ENCODE data around the gene DTNB.

DNA sequence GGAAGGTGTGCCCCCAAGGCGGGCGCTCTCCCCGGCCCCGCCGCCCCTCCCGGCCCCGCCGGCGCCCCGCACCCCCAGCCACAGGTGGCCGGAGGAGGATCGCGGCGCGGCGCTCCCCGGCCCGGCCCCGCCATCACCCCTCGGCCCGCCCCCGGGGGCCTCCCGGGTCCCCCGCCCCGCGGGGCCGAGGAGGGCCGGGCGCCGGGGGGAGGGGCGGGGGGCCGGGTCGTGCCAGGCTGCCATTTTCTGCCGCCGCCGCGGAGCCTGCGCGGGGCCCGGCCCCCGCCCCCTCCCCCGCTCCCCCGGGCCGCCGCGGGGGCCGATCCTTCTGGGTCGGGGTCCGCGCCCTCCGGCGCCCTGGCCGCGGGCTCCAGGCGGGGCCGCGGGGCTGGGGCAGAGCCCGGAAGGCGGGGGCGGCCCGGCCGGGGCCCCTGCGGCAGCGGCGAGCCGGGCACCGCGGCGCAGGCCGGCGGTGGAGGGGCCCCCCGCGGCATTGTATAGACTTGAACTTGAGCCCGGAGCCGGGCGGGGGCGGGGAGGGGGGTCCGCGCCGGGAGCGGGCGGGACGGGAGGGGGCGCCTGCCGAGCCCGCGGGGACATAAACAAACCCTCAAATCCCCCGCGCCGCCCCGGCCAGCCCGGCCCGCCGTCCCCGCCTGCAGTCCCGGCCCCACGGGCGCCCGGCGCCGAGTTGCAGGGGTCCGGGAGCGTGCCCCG, 332.2 kb downstream of the DTNB start:
- TF ChIP-seq EZH2 (IDR thresholded peaks at IDR 0.05) (no peak), POLR2AphosphoS5 (IDR thresholded peaks at IDR 0.05; ENCODE audit: borderline replicate concordance, low read depth, low read length) (no peak)
